HG03354 (cell line): ENCODE results near the gene RIN1.
"Not testable (repeated sequence)": the region's sequence is repeated elsewhere in the genome, so short reads cannot be mapped to it uniquely, and the experiment has no call there.

Experiments used
- ATAC-seq: cut with Tn5 transposase; IDR thresholded peaks from one replicate; pipeline ENCODE4 v1.9.1; 2021; ENCODE audit warnings: mild to moderate bottlenecking; ENCODE audit not compliant: unreplicated experiment, poor library complexity, severe bottlenecking

Gene RIN1

DNA sequence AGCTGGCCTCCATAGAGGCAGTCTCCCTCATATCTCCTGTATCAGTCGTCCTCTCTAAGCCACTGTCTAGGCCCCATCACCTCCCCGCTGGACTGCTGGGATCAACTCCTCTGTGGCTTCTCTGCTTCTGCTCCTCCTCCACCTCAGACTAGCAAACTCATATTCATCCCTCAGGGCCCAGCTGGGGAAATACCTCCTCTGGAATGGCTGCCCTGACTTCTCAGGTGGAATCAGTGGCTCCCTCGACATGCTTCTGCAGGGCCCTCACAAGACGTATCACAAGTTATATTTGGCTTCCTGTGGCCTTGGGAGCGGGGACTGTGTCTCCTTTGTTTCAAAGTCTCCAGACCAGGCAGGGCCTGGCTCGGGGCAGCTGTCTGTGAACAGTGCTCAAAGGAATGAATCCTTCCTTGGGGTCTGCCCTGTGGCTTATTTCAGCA, 25.3 kb upstream of the RIN1 start:
- ATAC-seq, result no peak

DNA sequence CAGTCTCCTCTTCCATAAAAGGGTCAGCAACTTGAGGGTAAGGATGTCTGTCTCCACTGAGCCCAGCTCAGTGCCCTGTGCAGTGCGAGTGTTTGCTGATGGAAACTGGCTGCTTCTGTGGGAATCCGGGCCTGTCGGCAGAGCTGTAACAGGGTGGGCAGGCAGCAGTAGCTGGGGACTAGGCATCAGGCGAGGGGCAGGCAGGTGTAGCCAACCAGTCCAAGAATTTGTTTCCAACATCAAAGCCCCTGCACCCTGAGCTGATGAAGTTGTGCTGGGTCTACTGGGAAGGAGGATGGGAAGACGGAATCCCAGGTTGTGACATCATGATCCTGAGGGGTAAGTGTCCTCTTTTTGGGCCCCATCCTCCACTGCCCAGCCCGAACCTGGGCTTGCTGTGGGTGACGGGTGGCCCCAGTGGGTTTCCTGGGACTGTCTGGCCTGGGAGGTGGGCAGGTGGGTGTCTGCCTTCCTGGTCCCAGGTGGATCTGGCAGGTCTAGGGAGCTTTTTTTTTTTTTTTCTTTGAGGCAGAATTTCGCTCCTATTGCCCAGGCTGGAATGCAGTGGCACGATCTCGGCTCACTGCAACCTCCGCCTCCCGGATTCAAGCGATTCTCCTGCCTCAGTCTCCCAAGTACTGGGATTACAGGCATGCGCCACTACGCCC, 24.3 kb upstream of the RIN1 start:
- no peak for ATAC-seq

DNA sequence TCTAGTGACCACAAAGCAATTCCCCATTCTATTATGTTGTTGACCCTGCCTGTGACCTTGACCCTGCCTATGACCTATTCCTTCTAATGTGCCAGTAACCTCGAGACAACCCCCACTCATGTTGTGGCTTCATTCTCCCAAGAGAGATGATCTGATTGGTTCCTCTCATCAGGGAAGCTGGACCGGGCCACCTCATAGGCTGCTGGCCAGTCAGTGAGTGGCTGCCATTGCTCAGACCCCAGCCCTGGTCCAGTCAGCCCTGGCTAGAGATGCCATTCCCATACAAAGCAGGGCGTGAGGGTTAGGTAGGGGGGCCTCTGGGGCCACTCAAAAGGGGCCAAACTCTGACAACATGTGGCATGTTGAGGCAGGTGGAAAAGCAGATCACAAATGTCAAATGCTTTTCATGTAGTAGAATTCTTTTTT, 23.4 kb upstream of the RIN1 start:
- ATAC-seq, result no peak

DNA sequence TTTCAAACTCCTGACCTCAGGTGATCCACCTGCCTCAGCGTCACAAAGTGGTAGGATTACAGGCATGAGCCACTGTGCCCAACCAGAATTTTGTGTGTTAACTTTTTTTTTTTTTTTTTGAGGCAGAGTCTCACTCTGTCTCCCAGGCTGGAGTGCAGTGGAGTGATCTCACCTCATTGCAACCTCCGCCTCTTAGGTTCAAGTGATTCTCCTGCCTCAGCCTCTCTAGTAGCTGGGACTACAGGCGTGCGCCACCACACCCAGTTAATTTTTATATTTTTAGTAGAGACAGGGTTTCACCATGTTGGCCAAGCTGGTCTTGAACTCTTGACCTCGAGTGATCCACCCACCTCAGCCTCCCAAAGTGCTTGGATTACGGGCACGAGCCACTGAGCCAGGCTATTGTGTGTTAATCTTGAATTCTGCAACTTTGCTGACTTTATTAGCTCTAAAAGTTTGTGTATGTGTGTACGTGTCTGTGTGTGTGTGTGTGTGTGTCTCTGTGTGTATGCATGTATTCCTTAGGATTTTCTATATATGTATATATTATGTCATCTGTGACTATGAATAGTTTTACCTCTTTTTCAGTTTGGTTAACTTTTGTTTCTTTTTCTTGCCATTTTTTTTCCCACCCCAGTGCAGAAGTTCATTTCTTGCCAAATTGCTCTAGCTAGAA, 14.5 kb upstream of the RIN1 start:
- ATAC-seq, result not testable (repeated sequence)

DNA sequence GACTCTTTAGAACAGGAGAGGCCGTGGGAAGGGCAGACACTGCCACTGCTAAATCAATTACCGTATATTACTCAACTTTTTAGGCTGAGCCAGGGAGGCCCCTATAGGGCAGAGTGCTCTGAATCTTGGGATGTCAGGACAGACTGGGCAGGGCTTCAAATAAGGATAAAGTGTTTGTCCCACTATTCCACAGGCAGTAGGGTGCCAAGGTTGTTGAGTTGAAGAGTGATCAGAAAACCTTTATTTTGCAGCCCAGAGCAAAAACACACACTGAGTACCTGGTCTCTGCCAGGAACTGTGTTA, 12.8 kb upstream of the RIN1 start:
- no peak for ATAC-seq

DNA sequence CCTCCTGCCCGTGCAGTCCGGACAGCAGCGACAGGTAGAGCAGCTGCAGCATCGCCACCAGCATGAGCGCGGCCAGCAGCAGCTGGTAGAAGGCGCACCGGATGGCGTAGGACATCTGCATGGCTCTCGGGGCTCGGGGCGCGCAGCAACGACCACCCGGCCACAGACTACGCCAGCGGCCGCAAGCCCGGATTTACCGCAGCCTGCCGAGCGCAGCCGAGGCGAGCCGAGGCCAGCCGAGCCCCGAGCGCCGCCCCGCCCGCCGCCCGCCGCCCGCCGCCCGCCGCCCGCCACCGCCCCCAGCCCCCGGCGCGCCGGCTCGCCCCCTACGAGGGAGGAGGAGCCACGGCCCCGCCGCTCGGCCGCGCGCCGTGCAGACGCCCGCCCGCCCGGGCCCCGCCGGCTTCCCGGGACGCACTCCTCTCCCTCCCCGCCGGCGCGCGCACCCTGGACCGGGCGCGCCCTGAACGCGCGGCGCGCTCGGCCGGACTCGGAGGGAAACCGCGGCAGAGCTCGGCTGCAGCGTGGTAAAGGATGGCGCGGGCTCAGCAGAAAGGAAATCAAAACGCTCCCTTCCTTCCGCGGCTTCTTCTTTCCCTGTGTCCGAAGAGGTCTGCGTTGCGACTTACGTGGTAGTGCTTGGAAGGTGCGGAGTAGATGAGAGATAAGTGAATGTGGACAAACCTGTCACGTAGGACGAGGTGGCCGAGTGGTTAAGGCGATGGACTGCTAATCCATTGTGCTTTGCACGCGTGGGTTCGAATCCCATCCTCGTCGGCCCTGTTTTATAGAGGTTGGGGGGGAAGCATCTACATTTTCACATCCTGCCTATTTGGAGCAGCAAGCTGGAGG, 11.4 kb upstream of the RIN1 start, which contains the start of gene B4GAT1:
TSS of gene B4GAT1 (minus strand) at position 205 of the 852 bp plus-strand sequence. CDS start at position 121, 84 bp downstream.
- no peak for ATAC-seq

DNA sequence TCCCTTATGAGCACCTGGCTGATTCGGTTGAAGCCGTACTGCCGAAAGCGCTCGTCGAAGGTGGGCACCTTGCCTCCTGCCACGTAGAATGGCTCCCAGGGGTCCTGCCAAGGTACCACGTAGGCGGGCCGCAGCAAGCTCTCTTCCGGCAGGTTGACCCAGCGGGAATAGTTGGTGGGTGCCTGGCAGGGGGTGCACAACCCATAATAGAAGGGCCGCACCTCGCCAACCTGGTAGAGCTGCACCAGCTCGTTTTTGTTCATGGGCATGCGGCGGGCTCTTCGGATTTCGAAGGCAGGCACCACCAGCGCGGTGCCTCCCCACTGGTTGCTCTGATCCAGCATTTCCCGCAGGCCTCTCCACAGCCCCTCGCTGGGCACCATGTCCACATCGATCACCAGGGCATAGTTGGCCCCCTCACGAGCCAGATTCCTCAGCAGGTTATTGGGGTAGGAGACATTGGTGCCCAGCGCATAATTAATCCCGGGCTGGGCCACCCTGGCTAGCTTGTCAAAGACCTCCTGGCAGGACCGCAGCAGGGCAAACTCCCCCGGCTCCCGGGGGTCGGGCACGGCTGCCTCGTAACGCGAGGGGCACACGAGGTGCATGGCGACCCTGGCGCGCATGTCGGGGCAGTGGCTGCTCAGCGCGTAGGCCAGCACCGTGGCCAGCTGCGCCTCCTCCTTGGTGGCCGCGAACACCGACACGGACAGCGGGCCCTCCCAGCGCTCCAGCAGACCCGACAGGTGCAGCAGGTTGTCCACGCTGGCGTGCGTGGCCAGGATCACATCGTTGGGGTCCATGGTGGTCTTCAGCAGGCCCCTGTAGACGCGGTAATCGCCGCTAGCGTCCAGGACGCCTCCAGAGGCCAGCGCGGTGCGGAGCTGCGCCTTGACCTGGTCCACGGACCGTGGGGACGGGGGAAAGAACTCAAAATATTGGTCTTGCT, 10.5 kb upstream of the RIN1 start:
- ATAC-seq, result no peak

DNA sequence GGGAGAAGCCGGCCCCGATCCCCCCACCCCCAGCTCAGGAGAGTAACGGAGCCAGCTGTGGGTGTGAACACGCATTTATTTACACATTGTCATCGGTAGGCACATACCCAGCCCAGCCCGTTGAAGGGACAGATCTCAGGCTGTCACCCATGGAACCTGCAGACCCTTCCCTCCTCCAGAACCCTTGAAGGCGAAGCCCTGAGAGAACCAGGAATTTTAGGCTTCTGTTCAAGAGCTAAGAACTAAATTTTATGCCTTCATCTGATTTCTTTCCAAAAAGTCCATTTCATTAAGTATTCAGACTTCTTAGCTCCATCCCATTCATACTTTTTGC, 9.0 kb upstream of the RIN1 start:
- peak; percentile 17 for ATAC-seq

DNA sequence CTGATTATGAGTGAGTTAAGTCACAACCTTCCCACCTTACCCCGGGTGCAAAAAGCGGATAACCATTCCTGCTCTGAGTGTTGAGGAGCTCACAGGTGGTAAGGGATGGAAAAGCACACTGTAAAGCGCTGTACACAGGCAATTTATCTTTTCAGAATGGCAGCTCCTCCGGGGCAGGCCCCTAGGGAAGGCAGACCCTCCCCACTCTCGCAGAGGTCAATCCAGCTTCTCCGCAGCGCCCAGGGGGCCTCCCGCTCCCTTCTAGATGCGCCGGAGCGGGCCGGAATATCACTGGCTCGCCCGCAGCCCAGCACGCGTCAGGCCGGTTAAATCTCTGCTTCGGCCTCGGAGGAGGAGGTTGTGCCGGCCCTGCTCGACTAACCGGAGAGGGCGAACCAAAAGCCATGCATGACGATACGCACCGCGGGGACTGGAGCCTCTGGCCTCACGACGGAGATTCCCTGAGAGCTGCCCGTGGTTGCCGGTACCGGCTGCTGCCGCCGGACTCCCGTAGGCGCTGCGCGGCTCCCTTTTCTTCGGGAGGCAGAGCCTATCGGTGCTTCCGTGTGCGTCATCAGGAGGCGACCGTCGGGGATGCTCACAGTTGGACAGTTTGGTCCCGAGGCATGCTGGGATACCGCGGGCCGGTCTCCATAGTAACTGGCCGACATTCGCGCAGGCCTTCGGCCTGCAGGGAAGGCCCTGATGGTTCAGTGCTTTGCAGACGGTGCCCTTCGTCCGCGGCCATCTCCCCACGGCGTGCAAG, 8.5 kb upstream of the RIN1 start, which contains the start of gene BRMS1:
TSS of gene BRMS1 (minus strand) at position 555 of the 766 bp plus-strand sequence. CDS start 2,870 bp downstream, outside the sequence.
- ATAC-seq, result peak; percentile 70

DNA sequence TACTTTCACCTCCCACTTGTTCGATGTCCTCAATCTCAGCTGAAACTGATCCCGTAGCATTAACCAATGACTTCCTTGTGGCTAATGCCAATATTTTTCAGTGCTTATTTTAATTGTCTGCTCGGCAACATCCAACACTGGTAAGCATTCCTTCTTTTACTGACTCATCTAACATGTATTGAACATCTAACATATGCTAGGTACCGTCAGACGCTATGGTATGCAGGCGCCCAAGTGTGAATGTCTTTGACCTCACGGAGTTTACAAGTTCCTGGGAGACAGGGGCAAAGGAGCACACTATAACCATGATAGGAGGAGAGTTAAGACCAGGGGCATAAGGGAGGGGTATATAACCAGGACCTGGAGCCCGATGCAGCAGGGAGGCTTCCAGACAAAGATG, 6.9 kb upstream of the RIN1 start:
- ATAC-seq, result no peak

DNA sequence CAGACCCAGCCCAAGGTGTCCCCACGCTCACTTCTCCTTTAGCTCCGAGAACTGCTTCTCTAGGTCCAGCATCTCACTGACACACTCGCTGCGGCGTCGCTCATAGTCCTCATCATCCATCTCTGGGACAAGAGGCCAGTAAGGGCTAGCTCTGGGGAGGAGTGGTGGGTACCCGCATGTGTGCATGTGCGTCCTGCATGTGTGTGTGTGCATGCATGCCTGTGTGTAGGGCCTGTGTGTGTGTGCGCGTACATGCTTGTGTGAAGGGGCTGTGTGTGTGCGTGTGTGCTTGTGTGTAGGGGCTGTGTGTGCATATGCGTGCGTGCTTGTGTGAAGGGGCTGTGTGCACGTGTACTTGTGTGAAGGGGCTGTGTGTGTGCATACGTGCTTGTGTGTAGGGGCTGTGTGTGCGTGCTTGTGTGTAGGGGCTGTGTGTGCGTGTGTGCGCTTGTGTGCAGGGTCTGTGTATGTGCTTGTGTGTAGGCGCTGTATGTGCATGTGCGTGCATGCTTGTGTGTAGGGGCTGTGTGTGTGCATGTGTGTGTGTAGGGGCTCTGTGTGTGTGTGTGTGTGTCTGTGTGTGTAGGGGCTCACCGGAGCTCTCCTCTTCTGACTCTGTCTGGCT, 5.4 kb upstream of the RIN1 start:
- no peak for ATAC-seq

DNA sequence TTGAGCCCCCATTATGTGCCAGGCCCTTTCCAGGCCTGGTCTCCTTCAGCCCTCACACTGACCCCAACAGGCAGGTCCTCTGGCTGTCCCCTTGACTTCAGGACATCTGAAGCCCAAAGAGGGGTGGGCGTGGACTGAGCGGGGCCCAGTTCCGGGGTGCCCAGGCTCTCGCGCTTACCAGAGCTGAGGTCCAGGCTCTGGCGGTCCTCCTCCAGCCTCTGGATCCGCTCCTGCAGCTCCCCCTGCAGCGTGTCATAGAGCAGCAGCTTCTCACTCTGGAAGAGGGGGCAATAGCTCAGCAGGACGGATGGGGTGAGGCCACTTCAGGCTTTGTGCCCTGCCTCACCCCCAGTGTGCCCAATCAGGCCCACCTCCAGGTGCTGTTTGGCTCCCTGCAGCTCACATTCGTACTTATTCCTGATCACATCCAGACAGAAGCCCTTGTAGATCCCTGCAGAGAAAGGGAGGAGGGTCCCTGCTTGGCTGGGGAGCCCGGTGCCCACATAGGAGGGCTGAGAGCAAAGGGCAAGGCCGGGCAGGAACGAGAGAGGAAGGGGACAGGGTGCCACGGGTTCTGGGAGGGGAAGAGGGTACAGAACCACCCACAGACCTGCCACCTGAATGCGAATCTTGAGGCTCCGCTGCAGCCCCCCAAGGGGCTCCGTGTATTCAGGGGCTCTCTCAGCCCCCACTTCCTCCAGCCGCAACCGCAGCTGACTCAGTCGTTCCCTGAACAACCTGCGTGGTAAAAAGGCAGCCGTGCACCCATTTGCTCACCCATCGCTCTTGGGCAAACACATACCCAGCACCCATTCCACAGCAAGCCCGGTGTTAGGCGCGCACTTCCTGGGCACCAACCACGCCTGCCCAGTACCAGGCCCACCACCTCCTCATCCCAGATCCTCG, 4.6 kb upstream of the RIN1 start:
- no peak for ATAC-seq

DNA sequence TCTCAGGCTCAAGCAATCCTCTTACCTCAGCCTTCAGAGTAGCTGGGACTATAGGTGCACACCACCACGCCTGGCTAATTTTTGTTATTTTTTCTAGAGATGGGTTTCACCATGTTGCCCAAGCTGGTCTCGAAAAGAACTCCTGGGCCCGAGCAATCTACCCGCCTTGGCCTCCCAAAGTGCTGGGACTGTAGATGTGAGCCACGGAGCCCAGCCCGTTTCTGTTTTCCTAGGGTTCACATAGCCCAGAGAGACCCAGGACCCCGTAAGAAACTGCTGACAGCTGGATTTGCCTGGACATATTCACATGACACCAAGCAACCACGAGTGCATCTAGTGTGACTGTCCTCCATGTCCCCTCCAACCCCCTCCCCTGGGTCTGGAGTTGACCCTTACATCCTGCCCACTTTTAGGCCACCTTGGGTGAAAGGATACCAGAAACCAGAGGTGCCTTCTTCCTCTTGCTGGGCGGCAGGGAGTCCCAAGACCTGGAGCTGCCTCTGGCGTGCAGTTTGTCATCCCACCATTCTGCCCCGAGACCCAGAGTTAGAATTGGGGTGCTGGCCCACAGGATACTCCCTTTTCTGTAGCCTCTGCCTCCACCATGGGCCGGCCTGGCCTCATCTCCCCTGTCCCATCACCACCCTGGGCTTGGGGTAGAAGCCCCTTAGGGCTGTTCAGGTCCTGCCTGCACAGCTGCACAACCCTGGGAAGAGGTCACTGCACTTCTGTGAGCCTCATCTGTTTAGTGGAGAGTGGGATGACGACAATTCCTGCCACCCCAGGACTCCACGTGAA, 3.7 kb upstream of the RIN1 start:
- no peak for ATAC-seq

DNA sequence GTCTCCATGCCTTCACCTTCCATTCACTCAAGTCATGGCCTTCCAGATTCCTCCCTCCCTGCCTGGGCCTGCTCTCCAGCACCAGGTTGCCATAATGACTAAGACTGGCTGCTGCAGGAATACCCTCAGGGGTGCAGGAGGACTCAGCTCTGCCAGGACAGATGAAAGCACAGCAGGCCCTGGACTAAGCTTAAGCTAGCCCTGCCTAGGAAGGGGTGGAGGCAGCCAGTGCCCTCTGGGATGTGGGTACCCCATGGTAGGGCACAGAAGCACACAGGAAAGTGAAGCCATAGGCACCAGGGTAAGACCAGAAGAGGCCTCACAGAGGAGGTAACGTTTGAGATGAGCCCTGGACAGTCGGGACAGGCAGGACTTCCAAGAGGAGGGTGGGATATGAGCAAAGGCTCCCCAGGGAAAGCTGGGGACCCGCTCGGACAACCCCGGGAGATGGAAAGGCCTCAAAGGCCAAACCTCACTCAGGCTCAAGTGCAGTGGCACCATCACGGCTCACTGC, 3.0 kb upstream of the RIN1 start:
- ATAC-seq, result no peak

DNA sequence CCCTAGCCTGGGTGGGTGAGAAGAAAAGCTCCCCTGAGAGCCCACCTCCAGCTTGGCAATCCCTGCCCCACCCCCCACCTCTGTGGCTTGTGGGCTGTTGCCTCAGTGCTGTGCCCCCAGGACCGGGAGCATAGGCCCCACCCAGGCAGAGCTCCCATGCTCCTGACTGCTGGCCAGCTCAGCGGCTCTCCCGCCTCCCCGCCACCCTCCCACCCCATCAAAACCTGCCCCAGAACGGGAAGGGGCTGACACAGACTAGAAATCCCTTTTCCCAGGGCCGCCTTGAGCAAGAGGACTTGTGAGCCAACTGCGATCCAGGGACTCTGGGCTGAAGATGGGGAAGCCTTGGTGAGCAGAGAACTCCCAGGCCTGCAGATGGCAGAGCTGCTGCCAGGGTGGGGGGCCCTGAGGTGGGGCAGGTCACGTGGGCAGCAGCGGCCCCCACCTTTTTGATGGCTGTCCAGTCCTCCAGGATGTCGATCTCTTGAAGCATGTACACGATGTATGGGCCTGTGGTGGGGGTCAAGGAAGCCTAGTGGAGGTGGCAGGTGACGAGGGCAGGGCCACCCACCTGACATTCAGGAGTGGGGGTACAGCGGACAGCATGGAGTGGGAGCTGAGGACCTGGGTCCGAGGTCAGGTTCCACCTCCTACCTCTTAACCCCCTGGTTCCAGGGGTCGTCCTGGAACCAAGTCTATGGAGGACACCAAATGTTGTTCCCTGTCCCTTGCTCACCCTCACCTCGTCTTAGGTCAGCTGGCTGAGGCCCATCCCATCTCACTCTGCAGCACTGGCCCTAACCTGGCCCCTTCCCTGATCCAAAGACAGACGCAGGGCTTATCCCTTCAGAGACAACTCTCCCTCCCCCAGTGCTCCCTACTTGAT, 2.3 kb upstream of the RIN1 start:
- no peak for ATAC-seq
